Hematopoietic multipotent progenitor cell treated with erythropoietin and hydrocortisone succinate and interleukin-3 and kit ligand, for 4 days (in vitro differentiated cells): ENCODE data around the gene MDK.

ENCODE experiments used
- DNase-seq: peaks from one replicate; pipeline ENCODE4 v3.0.0-alpha.2; 2015

MDK gene

DNA sequence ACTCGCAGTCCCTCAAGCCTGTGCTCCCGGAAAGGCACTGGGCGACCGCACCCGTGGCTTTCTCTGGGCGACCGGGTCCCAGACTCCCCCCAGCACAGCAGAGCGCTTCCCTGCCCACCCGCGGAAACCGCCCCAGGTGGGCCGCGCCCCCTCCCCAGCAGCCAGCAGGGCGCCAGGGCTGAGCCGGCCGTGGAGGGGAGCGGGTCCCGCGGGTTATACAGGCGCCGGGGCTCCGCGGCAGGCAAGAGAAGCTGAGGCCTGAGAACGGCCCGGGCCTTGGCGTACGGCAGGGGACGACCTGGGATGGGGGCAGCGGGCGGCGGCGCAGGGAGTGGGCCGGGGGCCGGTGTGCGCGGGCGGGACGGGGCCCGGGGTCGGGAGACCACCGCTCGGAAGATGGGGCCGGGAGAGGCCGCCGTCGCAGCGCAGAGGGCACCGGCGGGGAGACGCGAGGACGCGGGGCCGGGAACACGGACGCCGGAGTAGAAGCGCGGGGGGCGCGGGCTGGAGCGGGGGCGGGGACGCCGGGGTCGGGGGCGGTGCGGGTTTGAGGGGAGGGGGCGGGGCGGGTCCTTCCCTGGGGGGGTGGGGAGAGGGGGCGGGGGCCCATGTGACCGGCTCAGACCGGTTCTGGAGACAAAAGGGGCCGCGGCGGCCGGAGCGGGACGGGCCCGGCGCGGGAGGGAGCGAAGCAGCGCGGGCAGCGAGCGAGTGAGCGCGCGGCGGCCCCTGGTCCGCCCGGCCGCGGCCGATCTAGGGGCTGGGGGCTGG is at the start of gene MDK:
Gene MDK (plus strand): TSS at position 622 of the 771 bp plus-strand sequence. CDS start 389 bp downstream, outside the sequence.
- peak; percentile 43 for DNase-seq

- no peak for DNase-seq
Observed at GRCh38 chr11:46332093-46332567, 49.3 kb upstream of the MDK start.

DNA sequence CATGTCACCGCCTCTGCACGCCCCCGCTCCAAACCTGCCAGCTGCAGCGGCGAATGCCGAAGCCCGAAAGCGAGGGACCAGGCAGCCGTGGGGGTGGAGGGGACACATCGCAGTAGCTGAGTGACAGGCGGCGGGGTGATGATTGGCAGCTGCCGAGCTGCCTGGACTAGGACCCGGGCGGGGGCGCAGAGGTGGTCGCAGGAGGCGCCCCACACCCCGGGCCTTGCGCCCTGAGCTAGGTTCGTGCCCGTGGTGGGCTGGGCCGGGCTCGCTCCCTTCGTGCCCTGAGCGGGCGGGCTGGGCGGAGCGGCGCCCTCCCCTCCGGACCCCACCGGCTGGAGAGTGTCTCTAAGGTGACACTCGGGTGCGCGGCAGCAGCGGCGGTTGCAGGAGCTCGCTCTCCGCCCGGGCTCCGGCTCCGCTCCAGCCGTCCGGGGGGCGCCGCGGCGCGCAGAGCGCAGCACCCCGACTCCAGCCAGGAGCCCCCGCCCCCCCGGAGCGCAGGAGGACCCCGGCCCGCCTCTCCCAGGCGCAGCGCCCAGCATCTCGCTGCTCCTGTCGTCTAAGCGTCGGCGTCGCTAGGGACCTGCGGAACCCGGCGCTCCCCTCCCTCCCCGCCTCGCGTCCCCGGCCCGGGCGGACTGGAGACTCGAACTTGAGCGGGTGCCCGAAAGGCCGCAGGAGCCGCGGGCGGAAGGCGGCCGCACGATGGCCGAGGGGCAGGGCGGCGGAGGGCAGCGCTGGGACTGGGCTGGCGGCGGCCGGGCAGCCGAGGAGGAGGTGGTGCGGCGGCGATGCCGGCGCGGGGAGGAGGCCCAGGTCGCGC is 48.7 kb upstream of the MDK start:
- no peak for DNase-seq

- no peak for DNase-seq
Observed at GRCh38 chr11:46333394-46333947, 48.0 kb upstream of the MDK start.

GRCh38 chr11:46334211-46334610 is 47.3 kb upstream of the MDK start:
- no peak for DNase-seq

DNA sequence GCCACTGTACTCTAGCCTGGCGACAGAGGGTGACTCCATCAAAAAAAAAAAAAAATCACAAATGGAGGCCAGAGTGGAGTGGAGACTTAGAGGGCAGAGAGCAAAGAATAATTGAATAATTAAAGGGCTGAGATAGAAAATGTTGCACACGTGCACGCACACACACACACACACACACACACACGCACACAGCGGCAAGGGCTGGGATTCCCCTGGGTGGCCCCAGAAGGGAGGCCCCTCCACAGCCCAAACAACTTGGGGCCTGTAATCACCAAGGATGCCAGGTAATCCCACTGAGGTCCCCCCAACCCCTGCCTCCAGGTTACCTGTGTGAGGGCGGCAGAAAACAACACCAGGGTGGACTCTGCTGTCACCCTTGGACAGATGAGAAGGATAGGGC is 46.2 kb upstream of the MDK start:
- DNase-seq: no peak

GRCh38 chr11:46335890-46336562 is 45.4 kb upstream of the MDK start:
- DNase-seq: no peak

- peak; percentile 91 for DNase-seq
Observed at GRCh38 chr11:46336563-46337180, 44.8 kb upstream of the MDK start.

GRCh38 chr11:46337626-46338345 is 43.7 kb upstream of the MDK start:
- DNase-seq: no peak

DNA sequence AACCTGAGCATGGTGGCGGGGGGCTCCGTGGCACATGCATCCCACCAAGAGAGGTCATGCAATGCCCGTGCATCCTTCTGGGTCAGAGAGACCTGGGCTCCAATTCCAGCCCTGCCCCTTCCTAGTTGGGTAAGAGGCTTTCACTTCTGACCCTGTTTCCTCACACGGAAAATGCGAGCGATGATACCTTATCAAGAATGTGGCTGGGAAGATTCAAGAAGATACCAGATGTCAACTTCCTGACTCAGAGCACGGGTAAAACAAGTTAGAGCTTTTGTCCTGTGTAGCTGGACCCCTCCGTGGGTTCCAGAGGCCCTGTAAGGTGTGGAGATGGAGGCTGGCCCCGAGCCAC is 42.9 kb upstream of the MDK start:
- no peak for DNase-seq

GRCh38 chr11:46338988-46339666 is 42.3 kb upstream of the MDK start:
- no peak for DNase-seq

DNA sequence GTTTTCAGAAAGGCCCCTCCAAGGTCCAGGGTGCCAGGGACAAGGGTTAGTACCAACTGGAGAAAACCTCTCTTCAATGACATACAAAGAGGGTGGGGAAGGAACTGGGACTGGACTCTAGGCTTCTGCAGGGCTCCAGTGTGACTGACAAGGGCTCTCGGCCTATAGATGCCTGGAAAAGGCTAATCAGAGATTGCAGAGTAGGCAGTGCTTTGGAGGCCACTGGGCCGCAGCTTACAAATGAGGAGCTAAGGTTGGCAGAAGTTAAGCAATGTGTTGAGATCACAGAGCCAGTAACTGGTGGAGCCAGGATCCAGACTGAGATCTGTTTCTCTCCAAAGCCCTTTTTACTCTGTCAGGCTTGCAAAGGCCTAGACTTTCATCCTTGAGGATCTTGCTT is 41.7 kb upstream of the MDK start:
- no peak for DNase-seq

DNA sequence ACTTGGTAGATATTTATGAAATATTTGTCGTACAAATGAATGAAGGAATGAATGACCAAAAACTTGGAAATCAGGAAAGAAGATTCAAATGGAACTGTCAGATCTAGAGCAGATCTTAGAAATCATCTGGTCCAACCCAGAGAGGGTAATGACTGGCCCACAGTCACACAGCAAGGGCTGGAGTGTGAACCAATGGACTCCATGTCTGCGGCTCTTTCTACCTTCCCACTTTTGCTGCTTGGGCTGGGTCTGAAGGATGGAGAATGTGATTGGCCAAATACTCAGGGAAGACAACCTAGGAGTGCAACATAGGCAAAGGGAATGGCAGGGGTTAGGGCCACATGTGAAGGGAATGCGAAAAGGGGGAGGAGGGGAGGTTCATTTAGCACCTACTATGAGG is 40.0 kb upstream of the MDK start:
- no peak for DNase-seq

DNA sequence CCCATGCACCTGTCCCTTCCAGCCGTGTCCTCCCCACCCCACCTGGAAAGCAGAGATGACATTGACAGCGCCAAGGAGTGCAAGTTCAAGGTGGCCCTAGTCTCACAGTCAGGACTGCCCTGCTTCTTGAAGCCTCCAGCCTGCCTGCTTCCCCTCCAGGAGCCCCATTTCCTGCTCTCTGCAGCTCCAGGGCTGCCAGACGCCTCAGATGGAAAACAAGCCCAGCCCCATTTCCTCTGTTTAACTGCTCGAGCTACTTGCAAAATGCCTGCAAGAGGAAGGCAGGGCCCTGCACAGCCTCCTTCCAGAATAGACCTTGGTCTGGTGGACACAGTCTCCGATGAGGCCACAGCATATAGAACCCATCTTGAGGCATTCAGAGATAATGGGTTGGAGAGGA is 39.2 kb upstream of the MDK start:
- peak; percentile 72 for DNase-seq

GRCh38 chr11:46343520-46343919 is 37.9 kb upstream of the MDK start:
- no peak for DNase-seq

DNA sequence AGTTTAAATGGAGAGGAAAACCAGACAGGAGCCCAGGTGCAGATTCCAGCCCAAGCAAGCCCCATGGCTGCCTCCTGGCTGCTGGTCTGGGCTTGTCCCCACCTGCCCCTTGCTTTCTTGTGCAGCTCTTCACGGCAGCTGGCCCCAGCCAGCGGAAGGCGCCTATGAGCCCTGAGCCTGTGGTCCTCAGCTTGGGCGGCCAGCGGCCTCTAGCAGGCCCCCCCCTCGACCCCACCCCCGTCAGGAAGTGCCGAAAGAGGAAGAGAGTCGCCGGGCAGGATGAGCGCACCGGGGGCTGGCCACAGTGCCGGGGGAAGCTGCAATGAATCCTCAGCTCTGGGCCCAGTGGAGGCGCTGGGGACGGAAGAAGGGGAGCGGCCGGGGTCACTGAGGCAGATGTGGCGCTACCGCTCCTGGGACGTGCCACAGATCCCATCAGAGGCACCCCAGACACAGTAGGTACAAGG is 36.3 kb upstream of the MDK start:
- peak; percentile 80 for DNase-seq

DNA sequence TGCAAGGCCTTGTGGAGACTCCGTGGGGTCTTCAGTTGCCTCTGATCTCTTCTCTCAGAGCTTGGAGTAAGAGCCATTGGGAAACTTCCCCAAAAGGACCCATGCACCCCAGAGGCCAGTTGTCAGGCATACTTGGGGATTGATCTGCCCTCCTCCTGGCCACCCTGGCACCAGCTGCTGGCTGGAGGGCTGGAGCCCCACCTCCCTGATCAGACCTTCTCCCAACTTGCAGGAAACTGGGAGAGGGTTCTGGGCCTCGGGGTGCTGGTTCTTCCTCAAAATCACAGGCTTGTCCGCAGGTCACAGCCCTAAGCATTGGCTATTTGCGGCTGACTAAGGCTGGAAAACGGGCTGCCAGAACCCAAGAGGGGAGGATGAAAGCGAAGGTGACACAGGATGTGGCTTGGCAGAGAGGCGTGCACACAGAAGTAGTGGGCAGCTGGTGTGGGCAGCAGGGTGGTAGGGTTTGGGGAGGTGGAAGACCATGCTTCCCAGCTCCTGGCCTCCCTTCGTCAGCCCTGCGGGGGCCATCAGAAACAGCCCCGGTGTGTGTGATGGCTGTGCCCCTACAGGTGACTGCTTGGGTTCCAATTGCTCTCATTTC is 35.5 kb upstream of the MDK start:
- peak; percentile 45 for DNase-seq

DNA sequence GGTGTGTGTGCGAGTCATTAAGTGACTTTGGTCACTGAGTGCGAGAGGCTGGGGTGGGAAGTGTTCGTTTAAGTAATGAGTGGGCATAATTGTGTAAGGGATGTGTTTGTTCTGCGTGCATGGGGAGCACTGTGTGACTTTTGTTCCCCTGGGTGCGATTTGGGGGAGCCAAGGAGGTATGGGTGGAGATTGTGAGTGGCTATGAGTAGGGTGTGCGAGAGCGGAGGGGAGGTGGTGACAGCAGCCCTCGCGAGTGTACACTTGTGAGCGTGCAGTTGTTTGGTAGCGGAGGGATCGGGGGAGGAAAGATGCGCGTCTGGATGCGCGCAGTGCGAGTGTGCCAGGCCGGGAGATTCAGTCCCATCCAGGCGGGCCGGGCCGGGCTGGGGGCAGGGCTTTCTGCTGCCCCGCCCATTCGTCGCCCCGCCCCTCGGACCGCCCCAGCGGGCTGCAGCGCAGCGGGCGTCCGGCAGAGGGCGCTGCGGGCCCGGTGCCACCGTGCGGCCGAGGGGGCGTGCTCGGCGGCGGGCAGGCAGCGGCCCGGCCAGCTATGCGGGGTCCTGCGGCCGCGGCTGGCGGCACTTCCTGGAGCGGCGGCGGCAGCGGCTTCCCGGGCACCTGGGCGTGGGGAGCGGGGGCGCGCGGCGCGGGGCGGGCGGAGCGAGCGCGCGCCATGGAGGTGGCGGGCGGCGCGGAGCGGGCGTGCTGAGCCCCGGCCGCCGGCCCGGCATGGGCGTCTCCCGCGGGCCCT is 34.4 kb upstream of the MDK start, which contains the start of gene DGKZ:
Gene DGKZ (plus strand): TSS at position 578 of the 751 bp plus-strand sequence. CDS start 197 bp downstream, outside the sequence.
- peak; percentile 92 for DNase-seq

- no peak for DNase-seq
Observed at GRCh38 chr11:46347637-46348311, 33.7 kb upstream of the MDK start.
